HepG2 (cell line): ENCODE data around the gene LRP1B. TPM values are rescaled to one million over a fixed set of nuclear protein-coding genes. Genes with fewer than 3 reads are reported as not detected.

Experiments used
- ATAC-seq: fragments of 200-7000 bp; cut with Tn5 transposase; 3 replicates; pipeline ENCODE4 v1.9.1; 2020; ENCODE audit warnings: mild to moderate bottlenecking, moderate library complexity
- BruUV-seq: library from RNA; stranded (reverse); fragments of 400-500 nt; replicated peaks from 2 replicates; lab custom pipeline; 2021; lab: Mats Ljungman, UMichigan
- CTCF ChIA-PET: fragments of 300-600 bp; formaldehyde crosslinking; extraction: SDS; loops from one replicate; lab custom pipeline; 2021; ENCODE audit warnings: low total read pairs, inconsistent platforms, low intra/inter-chr PET ratio; lab: Yijun Ruan, JAX
- POLR2A ChIA-PET: fragments of 350-600 bp; sonication (Branson Sonifier 250); formaldehyde crosslinking; loops from one replicate; lab custom pipeline; 2020; ENCODE audit warnings: antibody characterized with exemption, inconsistent platforms; lab: Yijun Ruan, JAX
- DNase-seq: peaks from one replicate; pipeline ENCODE4 v3.0.0-alpha.2; 2015; ENCODE audit warnings: low spot score
- FAIRE-seq: peaks from 3 replicates; lab custom pipeline; 2011; peaks lifted over from hg19 to GRCh38; lab: Jason Lieb, UNC
- H2AFZ ChIP-seq: one replicate; pipeline ENCODE4 v1.6.1; 2011; ENCODE audit warnings: low read length, inconsistent platforms
- H3K27ac ChIP-seq: fragments of 300-600 bp; 3 replicates; pipeline ENCODE4 v1.8.0; 2011; ENCODE audit warnings: mixed run types, mild to moderate bottlenecking, mixed read lengths, low read length, inconsistent platforms; ENCODE audit not compliant: insufficient read depth; ENCODE audit errors: extremely low read length
- H3K27me3 ChIP-seq, 2 experiments: fragments of 200-600 bp in 1 of 2; 2 replicates in 1 of 2; 3 replicates in 1 of 2; pipeline versions ENCODE4 v1.6.0 to v1.8.0; 2011; ENCODE audit warnings: low read length in 2 of 2, mild to moderate bottlenecking in 2 of 2, moderate library complexity in 2 of 2, inconsistent platforms in 1 of 2; ENCODE audit not compliant: insufficient read depth in 2 of 2, control insufficient read depth in 1 of 2
- H3K36me3 ChIP-seq, 2 experiments: fragments of 200-600 bp in 1 of 2; replicated peaks in 1 of 2; 2 replicates in 1 of 2; 3 replicates in 1 of 2; pipeline versions ENCODE4 v1.5.1 to v1.8.0; 2011; ENCODE audit warnings: low read length in 2 of 2, inconsistent platforms in 1 of 2; ENCODE audit not compliant: insufficient read depth in 2 of 2, control insufficient read depth in 1 of 2
- H3K4me1 ChIP-seq: 2 replicates; pipeline ENCODE4 v1.5.1; 2012; ENCODE audit warnings: low read length, inconsistent platforms; ENCODE audit not compliant: insufficient read depth
- H3K4me2 ChIP-seq: 2 replicates; pipeline ENCODE4 v1.6.0; 2011; ENCODE audit warnings: low read depth, low read length, inconsistent platforms
- H3K4me3 ChIP-seq, 3 experiments: fragments of 200-600 bp in 1 of 3; sonication (generic), shearing (Covaris generic) in 1 of 3; replicated peaks in 1 of 3; 2 replicates each; pipeline ENCODE4 v1.5.1; 2011 to 2016; ENCODE audit warnings: low read length in 3 of 3, inconsistent platforms in 2 of 3, low read depth in 2 of 3, mild to moderate bottlenecking in 2 of 3, control low read depth in 1 of 3, mixed read lengths in 1 of 3; ENCODE audit not compliant: insufficient read depth in 1 of 3
- H3K79me2 ChIP-seq: one replicate; pipeline ENCODE4 v1.6.1; 2011; ENCODE audit warnings: low read length, inconsistent platforms; ENCODE audit not compliant: insufficient read depth
- H3K9ac ChIP-seq: 2 replicates; pipeline ENCODE4 v1.6.0; 2011; ENCODE audit warnings: mild to moderate bottlenecking, low read depth, low read length, inconsistent platforms; ENCODE audit not compliant: insufficient read depth
- H3K9me3 ChIP-seq: 2 replicates; pipeline ENCODE4 v1.5.1; 2012; ENCODE audit warnings: mild to moderate bottlenecking, low read length
- H4K20me1 ChIP-seq: 2 replicates; pipeline ENCODE4 v1.6.0; 2011; ENCODE audit warnings: inconsistent platforms, mild to moderate bottlenecking, low read length, moderate library complexity; ENCODE audit not compliant: insufficient read depth
- SNRNP70 ChIP-seq: fragments of 200-400 bp; formaldehyde crosslinking; IDR thresholded peaks from 2 replicates; pipeline ENCODE4 v1.6.1; 2017; ENCODE audit warnings: mild to moderate bottlenecking, low read depth, low read length, moderate library complexity
- ZNF274 ChIP-seq: sonication (generic); formaldehyde crosslinking; IDR thresholded peaks from 2 replicates; pipeline ENCODE4 v1.5.1; 2020; ENCODE audit warnings: mild to moderate bottlenecking, missing genetic modification reagents
- ZNF3 ChIP-seq: IDR thresholded peaks from 2 replicates; pipeline ENCODE4 v1.7.0; 2017; ENCODE audit warnings: inconsistent platforms
- ZNF879 ChIP-seq: sonication (generic); formaldehyde crosslinking; IDR thresholded peaks from 2 replicates; pipeline ENCODE4 v1.8.1; 2023; ENCODE audit warnings: missing genetic modification reagents
- WGBS: methylation state at CpG from one replicate; pipeline ENCODE4 v1.1.6; 2017; ENCODE audit warnings: low lambda C conversion rate; 5-methylcytosine and 5-hydroxymethylcytosine counted together
- in situ Hi-C: cut with HindIII; loops from 2 replicates; pipeline ENCODE4 v1.10.0; 2017; ENCODE audit warnings: low pct_unique_long_range_greater_than_20kb; ENCODE audit not compliant: extremely low pct_ligation_motif_present
- intact Hi-C: fragments of 100-400 bp; cut with micrococcal nuclease; formaldehyde crosslinking; loops from one replicate; pipeline ENCODE4 v1.10.0; 2022; ENCODE audit not compliant: unreplicated experiment
- polyA plus RNA-seq, 8 experiments: library from polyadenylated mRNA; depleted of rRNA in 3 of 8; stranded (reverse) in 7 of 8; unstranded in 1 of 8; fragments of >200 nt; fragmentation: Illumina TruSeq in 4 of 8; extraction: Trizol in 4 of 8; gene quantifications; 2 replicates each; pipeline versions ENCODE4 v1.2.1 to v1.2.3, GENCODE V29; 2011 to 2016; ENCODE audit warnings: low read depth in 4 of 8, missing spikeins in 1 of 8, mixed read lengths in 1 of 8; ENCODE audit not compliant: insufficient read depth in 1 of 8
- total RNA-seq, 5 experiments: library from RNA; depleted of rRNA; stranded (reverse); fragments of >200 nt; fragmentation: Illumina TruSeq; extraction: Trizol; gene quantifications; 2 replicates each; pipeline ENCODE4 v1.2.3, GENCODE V29; 2016; ENCODE audit warnings: low read depth in 1 of 5
- TF ChIP-seq, protein P1 (sequence below): sonication (generic); formaldehyde crosslinking; IDR thresholded peaks from 2 replicates; pipeline ENCODE4 v1.4.0; 2020; ENCODE audit warnings: mild to moderate bottlenecking, missing genetic modification reagents
- TF ChIP-seq, protein P2 (sequence below): sonication (generic); formaldehyde crosslinking; IDR thresholded peaks from 2 replicates; pipeline ENCODE4 v1.4.0; 2020; ENCODE audit warnings: mild to moderate bottlenecking, missing genetic modification reagents
- TF ChIP-seq, protein P3 (sequence below): IDR thresholded peaks from 2 replicates; pipeline ENCODE4 v1.6.1; 2016; ENCODE audit warnings: control low read depth

Gene LRP1B
- total and polyA plus RNA-seq, 2 of the 13 experiments (the other 11 are each of a cell fraction or from before 2014, with no cell fraction given) = 0.04 TPM; not detected in 1

DNA sequence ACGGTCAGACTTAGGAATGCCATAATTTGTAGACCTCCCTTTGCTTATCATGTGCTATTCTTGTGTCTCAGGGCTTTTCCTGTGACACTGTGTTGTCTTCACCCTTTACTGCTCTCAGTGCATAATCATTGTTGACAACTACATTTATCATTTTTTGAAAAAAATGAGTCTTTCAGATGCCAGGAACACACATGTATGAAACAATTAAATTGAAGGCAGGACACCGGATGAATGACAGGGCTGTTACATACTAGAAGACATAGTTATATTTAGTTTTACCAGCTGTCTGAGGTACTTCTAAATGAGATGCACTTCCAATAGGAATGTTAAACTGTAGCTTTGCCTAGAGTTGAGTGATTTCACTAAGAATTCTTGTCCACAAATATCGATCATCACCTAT lies 243.5 kb downstream of the LRP1B start:
- DNase-seq (no peak), FAIRE-seq (no peak), ATAC-seq (no peak)
- Histone ChIP-seq H3K9ac (no peak overlapping the region), H4K20me1 (no peaks in the 10 kb centered on the region), H3K27me3 (no peaks in the 10 kb centered on the region), H3K79me2 (no peaks in the 10 kb centered on the region), H3K36me3 (no peaks in the 10 kb centered on the region), H3K27ac (no peak overlapping the region), H3K4me3 (no peak overlapping the region), H2AFZ (no peak overlapping the region), H3K9me3 (no peaks in the 10 kb centered on the region), H3K4me1 (no peaks in the 10 kb centered on the region), H3K4me2 (no peak overlapping the region)
- intact Hi-C loops (no loop called here), in situ Hi-C loops (no loop called here)
- TF ChIP-seq, protein P1, sequence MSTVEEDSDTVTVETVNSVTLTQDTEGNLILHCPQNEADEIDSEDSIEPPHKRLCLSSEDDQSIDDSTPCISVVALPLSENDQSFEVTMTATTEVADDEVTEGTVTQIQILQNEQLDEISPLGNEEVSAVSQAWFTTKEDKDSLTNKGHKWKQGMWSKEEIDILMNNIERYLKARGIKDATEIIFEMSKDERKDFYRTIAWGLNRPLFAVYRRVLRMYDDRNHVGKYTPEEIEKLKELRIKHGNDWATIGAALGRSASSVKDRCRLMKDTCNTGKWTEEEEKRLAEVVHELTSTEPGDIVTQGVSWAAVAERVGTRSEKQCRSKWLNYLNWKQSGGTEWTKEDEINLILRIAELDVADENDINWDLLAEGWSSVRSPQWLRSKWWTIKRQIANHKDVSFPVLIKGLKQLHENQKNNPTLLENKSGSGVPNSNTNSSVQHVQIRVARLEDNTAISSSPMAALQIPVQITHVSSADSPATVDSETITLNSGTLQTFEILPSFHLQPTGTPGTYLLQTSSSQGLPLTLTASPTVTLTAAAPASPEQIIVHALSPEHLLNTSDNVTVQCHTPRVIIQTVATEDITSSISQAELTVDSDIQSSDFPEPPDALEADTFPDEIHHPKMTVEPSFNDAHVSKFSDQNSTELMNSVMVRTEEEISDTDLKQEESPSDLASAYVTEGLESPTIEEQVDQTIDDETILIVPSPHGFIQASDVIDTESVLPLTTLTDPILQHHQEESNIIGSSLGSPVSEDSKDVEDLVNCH (CRISPR knock-in tag) = no peak
- TF ChIP-seq ZNF879 (no peak), ZNF274 (CRISPR knock-in tag) (no peak), SNRNP70 (no peak)
- no TSS peak for BruUV-seq
- POLR2A ChIA-PET = no interaction called here
- 20% methylated on average over 3 of the region's 3 CpGs for WGBS
- CTCF ChIA-PET = no interaction called here

DNA sequence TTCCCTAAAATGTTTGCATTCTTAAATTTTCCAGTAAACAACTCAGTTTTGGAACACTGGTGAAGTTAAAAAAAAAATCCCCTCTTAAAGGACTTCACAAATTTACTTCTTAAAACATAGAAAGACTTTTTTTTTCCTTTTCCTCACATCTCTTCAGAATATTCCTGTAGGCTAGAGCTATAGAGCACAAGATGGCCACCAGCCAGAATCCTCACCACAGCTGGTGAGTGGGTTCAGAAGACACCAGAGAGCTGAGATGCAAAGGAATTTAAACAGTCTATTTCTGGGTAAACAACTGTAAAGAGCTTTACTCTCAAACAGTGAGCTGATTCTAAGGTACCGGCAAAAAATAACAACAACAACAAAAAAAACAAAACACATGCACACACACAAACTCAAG lies 252.8 kb downstream of the LRP1B start:
- Histone ChIP-seq H3K27ac (no peak overlapping the region), H3K4me2 (no peak overlapping the region), H3K27me3 (no peaks in the 10 kb centered on the region), H3K9me3 (no peaks in the 10 kb centered on the region; the same call in 1 of the 2 replicates), H3K36me3 (no peaks in the 10 kb centered on the region), H3K79me2 (no peaks in the 10 kb centered on the region), H3K9ac (no peak overlapping the region), H2AFZ (no peak overlapping the region), H3K4me3 (no peak overlapping the region), H4K20me1 (no peaks in the 10 kb centered on the region), H3K4me1 (no peaks in the 10 kb centered on the region)
- DNase-seq (no peak), ATAC-seq (no peak), FAIRE-seq (no peak)
- ChIA-PET CTCF (no interaction called here), POLR2A (no interaction called here)
- BruUV-seq = no TSS peak
- 36% methylated on average over 1 of the region's 1 CpG for WGBS
- intact Hi-C loops = no loop called here
- in situ Hi-C loops = no loop called here
- TF ChIP-seq ZNF3 = no peak
- TF ChIP-seq, protein P2, sequence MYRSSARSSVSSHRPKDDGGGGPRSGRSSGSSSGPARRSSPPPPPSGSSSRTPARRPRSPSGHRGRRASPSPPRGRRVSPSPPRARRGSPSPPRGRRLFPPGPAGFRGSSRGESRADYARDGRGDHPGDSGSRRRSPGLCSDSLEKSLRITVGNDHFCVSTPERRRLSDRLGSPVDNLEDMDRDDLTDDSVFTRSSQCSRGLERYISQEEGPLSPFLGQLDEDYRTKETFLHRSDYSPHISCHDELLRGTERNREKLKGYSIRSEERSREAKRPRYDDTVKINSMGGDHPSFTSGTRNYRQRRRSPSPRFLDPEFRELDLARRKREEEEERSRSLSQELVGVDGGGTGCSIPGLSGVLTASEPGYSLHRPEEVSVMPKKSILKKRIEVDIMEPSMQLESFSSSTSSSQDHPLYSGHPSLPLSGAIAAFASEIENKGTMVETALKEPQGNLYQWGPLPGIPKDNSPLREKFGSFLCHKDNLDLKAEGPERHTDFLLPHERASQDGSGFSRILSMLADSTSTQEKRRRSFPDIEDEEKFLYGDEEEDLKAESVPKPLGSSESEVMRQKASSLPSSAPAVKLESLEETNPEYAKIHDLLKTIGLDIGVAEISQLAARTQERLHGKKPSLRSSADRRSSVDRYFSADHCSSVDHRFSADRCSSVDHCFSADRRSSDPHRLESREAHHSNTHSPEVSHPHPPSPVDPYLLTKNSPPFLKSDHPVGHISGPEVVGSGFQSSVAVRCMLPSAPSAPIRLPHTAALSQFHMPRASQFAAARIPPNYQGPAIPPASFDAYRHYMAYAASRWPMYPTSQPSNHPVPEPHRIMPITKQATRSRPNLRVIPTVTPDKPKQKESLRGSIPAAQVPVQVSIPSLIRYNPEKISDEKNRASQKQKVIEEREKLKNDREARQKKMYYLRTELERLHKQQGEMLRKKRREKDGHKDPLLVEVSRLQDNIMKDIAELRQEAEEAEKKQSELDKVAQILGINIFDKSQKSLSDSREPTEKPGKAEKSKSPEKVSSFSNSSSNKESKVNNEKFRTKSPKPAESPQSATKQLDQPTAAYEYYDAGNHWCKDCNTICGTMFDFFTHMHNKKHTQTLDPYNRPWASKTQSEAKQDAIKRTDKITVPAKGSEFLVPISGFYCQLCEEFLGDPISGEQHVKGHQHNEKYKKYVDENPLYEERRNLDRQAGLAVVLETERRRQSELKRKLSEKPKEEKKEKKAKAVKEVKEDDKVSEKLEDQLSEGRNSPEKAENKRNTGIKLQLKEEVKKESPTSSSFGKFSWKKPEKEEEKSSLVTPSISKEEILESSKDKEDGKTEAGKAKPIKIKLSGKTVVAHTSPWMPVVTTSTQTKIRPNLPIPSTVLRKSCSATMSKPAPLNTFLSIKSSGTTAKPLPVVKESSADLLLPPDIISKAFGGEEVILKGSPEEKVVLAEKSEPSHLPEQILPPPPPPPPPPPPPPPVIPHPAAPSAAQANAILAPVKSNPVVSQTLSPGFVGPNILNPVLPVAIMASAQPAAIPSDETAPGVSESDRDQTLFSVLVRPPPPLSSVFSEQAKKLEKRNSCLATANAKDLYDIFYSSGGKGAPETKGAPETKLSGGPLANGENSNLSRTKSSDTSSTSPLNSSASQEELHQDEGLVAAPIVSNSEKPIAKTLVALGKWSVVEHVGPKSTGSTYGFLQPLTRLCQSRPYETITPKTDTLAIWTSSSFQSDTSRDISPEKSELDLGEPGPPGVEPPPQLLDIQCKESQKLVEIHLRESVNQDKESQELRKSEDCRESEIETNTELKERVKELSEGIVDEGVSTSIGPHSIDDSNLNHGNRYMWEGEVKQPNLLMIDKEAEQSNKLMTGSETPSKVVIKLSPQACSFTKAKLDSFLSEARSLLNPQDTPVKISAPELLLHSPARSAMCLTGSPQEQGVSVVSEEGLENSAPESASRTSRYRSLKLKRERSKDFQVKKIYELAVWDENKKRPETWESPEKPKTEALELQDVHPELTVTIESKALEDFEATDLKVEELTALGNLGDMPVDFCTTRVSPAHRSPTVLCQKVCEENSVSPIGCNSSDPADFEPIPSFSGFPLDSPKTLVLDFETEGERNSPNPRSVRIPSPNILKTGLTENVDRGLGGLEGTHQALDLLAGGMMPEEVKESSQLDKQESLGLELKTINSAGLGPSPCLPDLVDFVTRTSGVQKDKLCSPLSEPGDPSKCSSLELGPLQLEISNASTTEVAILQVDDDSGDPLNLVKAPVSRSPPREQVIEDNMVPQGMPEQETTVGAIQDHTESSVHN (CRISPR knock-in tag) = no peak
- TF ChIP-seq, protein P3, sequence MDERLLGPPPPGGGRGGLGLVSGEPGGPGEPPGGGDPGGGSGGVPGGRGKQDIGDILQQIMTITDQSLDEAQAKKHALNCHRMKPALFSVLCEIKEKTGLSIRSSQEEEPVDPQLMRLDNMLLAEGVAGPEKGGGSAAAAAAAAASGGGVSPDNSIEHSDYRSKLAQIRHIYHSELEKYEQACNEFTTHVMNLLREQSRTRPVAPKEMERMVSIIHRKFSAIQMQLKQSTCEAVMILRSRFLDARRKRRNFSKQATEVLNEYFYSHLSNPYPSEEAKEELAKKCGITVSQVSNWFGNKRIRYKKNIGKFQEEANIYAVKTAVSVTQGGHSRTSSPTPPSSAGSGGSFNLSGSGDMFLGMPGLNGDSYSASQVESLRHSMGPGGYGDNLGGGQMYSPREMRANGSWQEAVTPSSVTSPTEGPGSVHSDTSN (CRISPR knock-in tag) = no peak
